Endothelial cell of umbilical vein (primary cell): ENCODE results near the gene AZGP1. TPM values are rescaled to one million over a fixed set of nuclear protein-coding genes. Genes with fewer than 3 reads are reported as not detected.

Source experiments
- BruUV-seq: library from RNA; stranded (reverse); fragments of 400-500 nt; replicated peaks from 2 replicates; lab custom pipeline; 2021; lab: Mats Ljungman, UMichigan
- CTCF ChIA-PET: fragments of 300-600, 350-600 bp; sonication (Branson Sonifier 250); formaldehyde crosslinking; loops from one replicate; lab custom pipeline; 2021; ENCODE audit warnings: antibody characterized with exemption, inconsistent platforms; lab: Charles Lee
- POLR2A ChIA-PET: fragments of 300-600, 350-600 bp; sonication (Branson Sonifier 250); formaldehyde crosslinking; loops from one replicate; lab custom pipeline; 2021; ENCODE audit warnings: antibody characterized with exemption, inconsistent platforms; lab: Charles Lee
- DNase-seq: peaks from one replicate; pipeline ENCODE4 v3.0.0-alpha.2; 2011; ENCODE audit warnings: low read depth, low spot score
- FAIRE-seq: peaks from 2 replicates; lab custom pipeline; 2011; peaks lifted over from hg19 to GRCh38; lab: Jason Lieb, UNC
- H2AFZ ChIP-seq: 2 replicates; pipeline ENCODE4 v1.6.0; 2012; ENCODE audit warnings: low read depth, low read length, control low read depth, inconsistent platforms
- H3K27ac ChIP-seq: 2 replicates; pipeline ENCODE4 v1.5.1; 2011; ENCODE audit warnings: low read depth, mild to moderate bottlenecking, control low read depth, low read length, moderate library complexity; ENCODE audit not compliant: insufficient read depth
- H3K27me3 ChIP-seq, 2 experiments: 2 replicates each; pipeline versions ENCODE4 v1.6.0 to v1.6.1; 2011; ENCODE audit warnings: low read length in 2 of 2, mixed read lengths in 1 of 2; ENCODE audit not compliant: control insufficient read depth in 2 of 2, insufficient read depth in 2 of 2
- H3K36me3 ChIP-seq, 2 experiments: 2 replicates in 1 of 2; 3 replicates in 1 of 2; pipeline ENCODE4 v1.5.1; 2011; ENCODE audit warnings: low read length in 2 of 2, mild to moderate bottlenecking in 1 of 2, moderate library complexity in 1 of 2; ENCODE audit not compliant: control insufficient read depth in 2 of 2, insufficient read depth in 2 of 2; ENCODE audit errors: extremely low read depth in 1 of 2
- H3K4me1 ChIP-seq: 3 replicates; pipeline ENCODE4 v1.5.1; 2011; ENCODE audit warnings: mild to moderate bottlenecking, low read length; ENCODE audit not compliant: control insufficient read depth, insufficient read depth; ENCODE audit errors: extremely low read depth
- H3K4me2 ChIP-seq: 2 replicates; pipeline ENCODE4 v1.6.1; 2011; ENCODE audit warnings: low read length, control low read depth, mixed read lengths; ENCODE audit not compliant: insufficient read depth
- H3K4me3 ChIP-seq, 3 experiments: fragments of 200-600 bp in 1 of 3; sonication (generic), shearing (Covaris generic) in 1 of 3; replicated peaks in 1 of 3; 2 replicates each; pipeline ENCODE4 v1.5.1; 2011 to 2016; ENCODE audit warnings: control low read depth in 3 of 3, low read length in 3 of 3, mild to moderate bottlenecking in 2 of 3, inconsistent platforms in 1 of 3, low read depth in 1 of 3, moderate library complexity in 1 of 3; ENCODE audit not compliant: insufficient read depth in 1 of 3
- H3K79me2 ChIP-seq: 2 replicates; pipeline ENCODE4 v1.6.0; 2012; ENCODE audit warnings: low read length, inconsistent platforms; ENCODE audit not compliant: control insufficient read depth, insufficient read depth
- H3K9ac ChIP-seq: replicated peaks from 2 replicates; pipeline ENCODE3; 2011; ENCODE audit warnings: low read length, control low read depth; ENCODE audit not compliant: insufficient read depth; ENCODE audit errors: extremely low read depth
- H3K9me1 ChIP-seq: replicated peaks from 3 replicates; pipeline ENCODE4 v1.6.0; 2011; ENCODE audit warnings: mild to moderate bottlenecking, low read length; ENCODE audit not compliant: control insufficient read depth, insufficient read depth; ENCODE audit errors: extremely low read depth
- H3K9me3 ChIP-seq: replicated peaks from 2 replicates; pipeline ENCODE4 v1.5.1; 2012; ENCODE audit warnings: low read length, inconsistent platforms; ENCODE audit not compliant: control insufficient read depth, insufficient read depth
- H4K20me1 ChIP-seq: replicated peaks from 2 replicates; pipeline ENCODE3; 2011; ENCODE audit warnings: mild to moderate bottlenecking, low read length; ENCODE audit not compliant: control insufficient read depth, insufficient read depth; ENCODE audit errors: extremely low read depth
- CTCF ChIP-seq, 2 donors: IDR thresholded peaks; 1 replicate in 1 of 2; 2 replicates in 1 of 2; pipeline ENCODE4 v1.5.1; 2011; ENCODE audit warnings: low read length in 2 of 2, mild to moderate bottlenecking in 2 of 2, moderate library complexity in 2 of 2, control low read depth in 1 of 2, inconsistent platforms in 1 of 2, low read depth in 1 of 2; ENCODE audit not compliant: insufficient read depth in 1 of 2; ENCODE audit errors: extremely low read depth in 1 of 2
- EZH2 ChIP-seq: IDR thresholded peaks from 2 replicates; pipeline ENCODE4 v1.6.1; 2012; ENCODE audit warnings: borderline replicate concordance, low read depth, mild to moderate bottlenecking, moderate library complexity, low read length, inconsistent platforms; ENCODE audit not compliant: severe bottlenecking
- FOS ChIP-seq: IDR thresholded peaks from 2 replicates; pipeline ENCODE4 v1.6.1; 2011; ENCODE audit warnings: mild to moderate bottlenecking, low read length, moderate library complexity, borderline replicate concordance; ENCODE audit not compliant: insufficient read depth
- MYC ChIP-seq: IDR thresholded peaks from one replicate; pipeline ENCODE4 v1.6.1; 2011; ENCODE audit warnings: mild to moderate bottlenecking, low read depth, low read length
- POLR2A ChIP-seq: IDR thresholded peaks from 2 replicates; pipeline ENCODE4 v1.6.1; 2012; ENCODE audit warnings: low read depth, mild to moderate bottlenecking, control low read depth, low read length
- dilution Hi-C: fragments of 300-500 bp; cut with MboI; formaldehyde crosslinking; loops from one replicate; pipeline ENCODE4 v1.15.0; 2019; ENCODE audit warnings: low sequenced_read_pairs; ENCODE audit not compliant: extremely low pct_ligation_motif_present
- intact Hi-C: fragments of 100-400 bp; cut with micrococcal nuclease; formaldehyde crosslinking; loops from one replicate; pipeline ENCODE4 v1.10.0; 2022
- polyA plus RNA-seq, 4 experiments: library from polyadenylated mRNA; depleted of rRNA in 3 of 4; stranded (reverse) in 3 of 4; unstranded in 1 of 4; fragments of >200 nt; gene quantifications; 2 replicates each; pipeline versions ENCODE4 v1.2.1 to v1.2.3, GENCODE V29; 2011 to 2012; ENCODE audit warnings: missing spikeins in 1 of 4
- total RNA-seq: library from RNA; stranded (reverse); gene quantifications from 2 replicates; pipeline ENCODE4 v1.2.3, GENCODE V29; 2021

The AZGP1 gene
- total and polyA plus RNA-seq, 2 donors (not counting 3 experiments of a cell fraction or from before 2014, with no cell fraction given) = not detected

GRCh38 chr7:100000239-100000638 lies 24.4 kb upstream of the AZGP1 start:
- Histone ChIP-seq H3K4me2 (no peak overlapping the region), H3K79me2 (no peaks in the 10 kb centered on the region), H2AFZ (no peak overlapping the region), H3K36me3 (no peaks in the 10 kb centered on the region), H4K20me1 (no peaks in the 10 kb centered on the region), H3K4me1 (no peaks in the 10 kb centered on the region), H3K9me3 (no peaks in the 10 kb centered on the region), H3K4me3 (no peak overlapping the region), H3K27me3 (no peaks in the 10 kb centered on the region), H3K9me1 (no peaks in the 10 kb centered on the region), H3K9ac (no peak overlapping the region), H3K27ac (no peak overlapping the region)
- TF ChIP-seq CTCF (IDR thresholded peaks at IDR 0.05; ENCODE audit: extremely low read depth in 1 of 2, insufficient read depth in 1 of 2, low read depth in 1 of 2, low read length in 2 of 2) (no peak), POLR2A (no peak), FOS (no peak), MYC (no peak), EZH2 (no peak)
- DNase-seq = no peak
- dilution Hi-C loops = no loop called here
- intact Hi-C loops = no loop called here
- no peak for FAIRE-seq
- CTCF ChIA-PET = no interaction called here
- BruUV-seq = no TSS peak
- POLR2A ChIA-PET = no interaction called here
